ENCODE results near the gene BCAR3. TPM values are rescaled to one million over a fixed set of nuclear protein-coding genes. Genes with fewer than 3 reads are reported as not detected.

Gene BCAR3
- 33.5 TPM for polyA plus RNA-seq (2013, experiment 1 of 2; ENCODE audit: insufficient read length)
- 33.1 TPM for polyA plus RNA-seq (2013, experiment 2 of 2; ENCODE audit: insufficient read length)

GRCh38 chr1:93681101-93681988 is at the start of gene BCAR3:
Gene BCAR3, minus strand, starts transcription at chr1:93681837. Its CDS starts 6,907 bp downstream, at chr1:93674930.
- peak; percentile 81 for DNase-seq

GRCh38 chr1:93730621-93731020 is 49.0 kb upstream of the BCAR3 start:
- no peak for DNase-seq

GRCh38 chr1:93729906-93730305 is 48.3 kb upstream of the BCAR3 start:
- no peak for DNase-seq

- DNase-seq, result no peak
Observed at GRCh38 chr1:93729502-93729901, 47.9 kb upstream of the BCAR3 start.

GRCh38 chr1:93728480-93729131 is 47.0 kb upstream of the BCAR3 start:
- DNase-seq, result no peak

GRCh38 chr1:93723733-93724270 is 42.2 kb upstream of the BCAR3 start:
- no peak for DNase-seq

GRCh38 chr1:93723110-93723509 is 41.5 kb upstream of the BCAR3 start:
- no peak for DNase-seq

- DNase-seq, result no peak
Observed at GRCh38 chr1:93722081-93723031, 40.7 kb upstream of the BCAR3 start.

GRCh38 chr1:93720956-93721626 is 39.5 kb upstream of the BCAR3 start:
- no peak for DNase-seq

- no peak for DNase-seq
Observed at GRCh38 chr1:93717640-93718039, 36.0 kb upstream of the BCAR3 start.

GRCh38 chr1:93716941-93717368 is 35.3 kb upstream of the BCAR3 start:
- DNase-seq, result no peak

- DNase-seq, result no peak
Observed at GRCh38 chr1:93716163-93716562, 34.5 kb upstream of the BCAR3 start.

- peak; percentile 72 for DNase-seq
Observed at GRCh38 chr1:93715529-93716126, 34.0 kb upstream of the BCAR3 start.

GRCh38 chr1:93714356-93714755 is 32.7 kb upstream of the BCAR3 start:
- no peak for DNase-seq

- DNase-seq, result peak; percentile 37
Observed at GRCh38 chr1:93713341-93713740, 31.7 kb upstream of the BCAR3 start.

GRCh38 chr1:93712741-93713140 is 31.1 kb upstream of the BCAR3 start:
- no peak for DNase-seq

- no peak for DNase-seq
Observed at GRCh38 chr1:93710499-93711453, 29.1 kb upstream of the BCAR3 start.

GRCh38 chr1:93708734-93709481 is 27.3 kb upstream of the BCAR3 start:
- DNase-seq, result peak; percentile 45

GRCh38 chr1:93707956-93708355 is 26.3 kb upstream of the BCAR3 start:
- no peak for DNase-seq
